Ishikawa (cell line): Measurements from ENCODE around the gene NR2E1.

Source experiments
- FOXM1 ChIP-seq: IDR thresholded peaks from 2 replicates; pipeline ENCODE4 v1.6.1; 2012; ENCODE audit warnings: low read depth, borderline replicate concordance
- TAF1 ChIP-seq: IDR thresholded peaks from 2 replicates; pipeline ENCODE4 v1.6.1; 2012; ENCODE audit warnings: low read depth, mild to moderate bottlenecking

- TF ChIP-seq FOXM1 (no peak), TAF1 (no peak)
Observed at GRCh38 chr6:108207013-108207412, 41.2 kb downstream of the NR2E1 start.
